GM12874 (cell line): ENCODE results near the gene EIPR1.

Experiments
- TF ChIP-seq, protein P1 (sequence below): IDR thresholded peaks from 2 replicates; pipeline ENCODE4 v1.5.1; 2011; ENCODE audit warnings: low read depth, mild to moderate bottlenecking, control low read depth, low read length, moderate library complexity; ENCODE audit not compliant: insufficient read depth

EIPR1 gene

DNA sequence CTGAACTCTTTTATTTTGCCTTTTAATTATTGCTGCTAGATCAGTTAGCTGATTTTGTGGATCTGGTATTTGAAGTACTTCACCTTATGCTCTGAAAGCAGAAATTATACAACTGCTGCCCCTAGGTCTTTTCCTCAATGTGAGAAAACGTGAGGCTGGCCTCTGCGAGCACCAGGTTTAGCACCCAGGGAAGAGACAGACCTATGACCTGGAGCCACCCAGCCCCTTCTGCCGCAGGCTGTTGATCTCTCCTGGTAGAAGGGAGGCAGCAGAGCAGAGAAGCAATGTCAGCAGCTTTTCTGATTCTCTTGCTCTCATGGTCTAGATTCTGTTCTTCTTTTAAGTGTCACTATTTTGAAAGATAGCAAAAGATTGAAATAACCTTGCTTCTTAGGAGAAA is 21.8 kb upstream of the EIPR1 start:
- TF ChIP-seq, protein P1, sequence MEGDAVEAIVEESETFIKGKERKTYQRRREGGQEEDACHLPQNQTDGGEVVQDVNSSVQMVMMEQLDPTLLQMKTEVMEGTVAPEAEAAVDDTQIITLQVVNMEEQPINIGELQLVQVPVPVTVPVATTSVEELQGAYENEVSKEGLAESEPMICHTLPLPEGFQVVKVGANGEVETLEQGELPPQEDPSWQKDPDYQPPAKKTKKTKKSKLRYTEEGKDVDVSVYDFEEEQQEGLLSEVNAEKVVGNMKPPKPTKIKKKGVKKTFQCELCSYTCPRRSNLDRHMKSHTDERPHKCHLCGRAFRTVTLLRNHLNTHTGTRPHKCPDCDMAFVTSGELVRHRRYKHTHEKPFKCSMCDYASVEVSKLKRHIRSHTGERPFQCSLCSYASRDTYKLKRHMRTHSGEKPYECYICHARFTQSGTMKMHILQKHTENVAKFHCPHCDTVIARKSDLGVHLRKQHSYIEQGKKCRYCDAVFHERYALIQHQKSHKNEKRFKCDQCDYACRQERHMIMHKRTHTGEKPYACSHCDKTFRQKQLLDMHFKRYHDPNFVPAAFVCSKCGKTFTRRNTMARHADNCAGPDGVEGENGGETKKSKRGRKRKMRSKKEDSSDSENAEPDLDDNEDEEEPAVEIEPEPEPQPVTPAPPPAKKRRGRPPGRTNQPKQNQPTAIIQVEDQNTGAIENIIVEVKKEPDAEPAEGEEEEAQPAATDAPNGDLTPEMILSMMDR, result no peak

GRCh38 chr2:3398857-3399256 is 21.2 kb upstream of the EIPR1 start:
- TF ChIP-seq, protein P1, result no peak

- TF ChIP-seq, protein P1, result no peak
These were observed 19.4 kb upstream of the EIPR1 start for GRCh38 chr2:3396920-3397559.

DNA sequence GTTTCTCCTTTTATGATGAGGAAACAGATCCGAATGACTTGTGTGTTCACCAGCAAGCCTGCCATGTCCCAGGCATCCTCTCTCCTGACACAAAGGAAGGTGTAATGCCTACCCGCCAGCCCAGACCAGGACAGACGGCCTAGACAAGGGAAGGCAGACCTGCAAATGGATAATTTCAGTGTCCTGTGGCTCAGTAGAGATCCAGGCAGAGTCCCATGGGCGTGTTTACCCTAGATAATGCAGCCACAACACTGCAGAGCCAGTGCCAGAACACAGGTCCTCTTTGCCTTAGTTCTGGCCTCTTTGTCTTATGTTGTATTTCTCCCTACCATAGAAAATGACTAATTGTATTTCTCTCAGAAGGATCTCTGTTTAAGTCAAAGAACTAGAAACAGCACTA is 14.6 kb upstream of the EIPR1 start:
- TF ChIP-seq, protein P1, result no peak

DNA sequence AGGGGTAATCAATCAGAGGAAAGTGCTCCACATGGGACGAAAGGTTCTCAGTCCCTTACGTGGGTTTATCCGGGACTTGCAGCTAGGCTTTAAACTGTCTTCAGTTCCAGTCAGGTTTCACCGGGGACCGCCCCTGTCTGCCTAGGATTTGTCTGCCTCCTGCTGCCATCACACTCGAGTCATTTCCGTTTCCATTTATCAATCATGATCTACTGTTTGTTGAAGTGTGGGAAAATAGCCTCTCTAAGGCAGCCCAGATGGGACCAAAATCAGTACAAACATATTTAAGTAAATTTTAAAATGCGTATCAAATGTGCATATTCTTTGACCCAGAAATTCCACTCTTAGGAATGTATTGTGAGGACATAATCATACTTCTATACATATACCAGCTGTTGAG is 12.4 kb upstream of the EIPR1 start:
- TF ChIP-seq, protein P1, result no peak

- TF ChIP-seq, protein P1, result no peak
These were observed 11.6 kb upstream of the EIPR1 start for GRCh38 chr2:3389193-3389592.

DNA sequence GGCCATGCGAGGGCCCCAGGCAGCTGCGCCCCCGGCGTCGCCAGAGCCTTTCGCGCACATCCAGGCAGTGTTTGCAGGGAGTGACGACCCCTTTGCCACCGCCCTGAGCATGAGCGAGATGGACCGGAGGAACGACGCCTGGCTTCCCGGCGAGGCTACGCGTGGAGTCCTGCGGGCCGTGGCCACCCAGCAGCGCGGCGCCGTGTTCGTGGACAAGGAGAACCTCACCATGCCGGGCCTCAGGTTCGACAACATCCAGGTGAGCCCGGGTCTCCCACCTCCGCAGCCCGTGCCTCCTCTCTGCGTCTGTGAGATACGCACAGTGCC is 10.8 kb upstream of the EIPR1 start:
- TF ChIP-seq, protein P1, result no peak
